Omental fat pad (tissue), 4 donors: ENCODE data around the gene LRRN3. TPM values are rescaled to one million over a fixed set of nuclear protein-coding genes. Genes with fewer than 3 reads are reported as not detected.

Experiments used
- ATAC-seq: fragments of 150-250 bp; one replicate; pipeline ENCODE4 v1.9.1; 2016; ENCODE audit warnings: mild to moderate bottlenecking, moderate library complexity; ENCODE audit not compliant: low FRiP score
- DNase-seq: peaks from one replicate; pipeline ENCODE4 v3.0.0-alpha.2; 2019; ENCODE audit warnings: low spot score
- CTCF ChIP-seq, 3 donors: fragments of 450-650 bp; IDR thresholded peaks; one replicate each; pipeline ENCODE4 v1.5.1; 2016 to 2017; ENCODE audit warnings: antibody characterized with exemption in 3 of 3, mild to moderate bottlenecking in 3 of 3, moderate library complexity in 2 of 3
- total RNA-seq, 4 donors: library from RNA; depleted of rRNA; stranded (reverse); fragments of >200 nt; gene quantifications; one replicate each; pipeline ENCODE4 v1.1.0, GENCODE V29; 2016

The LRRN3 gene
- total RNA-seq, 4 donors from 2014 or later = 1.7 to 5.3 (median 2.7) TPM

DNA sequence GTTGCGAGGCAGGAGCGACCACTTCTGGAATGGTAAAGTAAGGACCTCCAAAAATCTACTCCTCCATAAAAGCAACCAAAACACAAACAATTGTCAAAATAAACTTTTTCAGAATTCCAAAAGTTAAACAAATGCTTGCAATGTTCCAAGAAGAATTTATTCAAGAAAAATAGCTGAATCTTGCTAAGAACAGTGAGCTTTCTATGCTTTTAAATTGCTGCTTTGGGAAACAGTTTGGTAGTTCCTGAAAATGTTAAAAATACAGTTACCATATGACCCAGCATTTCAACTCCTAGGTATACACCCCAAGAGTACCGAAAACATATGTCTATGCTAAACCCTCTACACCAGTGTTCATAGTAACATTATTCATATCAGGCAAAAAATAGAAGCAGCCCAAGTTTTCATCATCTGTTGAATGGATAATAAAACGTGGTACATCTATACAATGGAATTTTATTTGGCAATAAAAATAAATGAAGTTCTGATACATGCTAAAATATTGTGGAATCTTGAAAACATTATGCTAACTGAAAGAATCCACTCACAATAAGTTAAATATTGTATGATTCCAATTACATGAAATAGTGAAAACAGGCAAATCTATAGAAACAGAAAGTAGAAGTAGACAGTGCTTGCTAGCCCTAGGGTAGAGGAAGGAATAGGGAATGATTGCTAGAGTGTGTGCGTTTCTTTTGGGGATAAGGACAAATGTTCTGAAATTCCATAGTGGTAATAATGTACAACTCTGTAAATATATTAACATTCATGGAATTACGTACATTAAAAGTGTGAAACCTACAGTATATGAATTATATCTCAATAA is 57.0 kb downstream of the LRRN3 start:
- DNase-seq (no peak), ATAC-seq (no peak)
- TF ChIP-seq CTCF (IDR thresholded peaks at IDR 0.05) = no peak

DNA sequence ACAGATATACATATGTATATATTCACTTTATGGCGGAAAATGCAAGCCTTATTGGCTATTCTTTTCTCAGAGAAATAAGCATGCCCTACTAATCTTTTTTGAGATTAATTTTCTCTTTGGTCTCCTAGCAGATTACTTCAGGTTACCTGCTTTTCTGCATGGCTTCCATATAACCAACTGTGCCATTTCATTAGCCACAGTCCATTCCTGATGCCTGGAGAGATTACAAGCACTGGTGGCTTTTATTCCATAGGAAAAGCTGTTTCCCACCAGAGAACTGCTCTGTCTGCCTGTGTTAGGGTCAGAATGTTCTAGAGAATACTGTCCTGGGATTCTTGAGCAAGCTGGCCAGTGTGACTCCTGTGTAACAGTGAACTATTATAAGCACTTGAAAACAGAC is 59.8 kb downstream of the LRRN3 start:
- DNase-seq (no peak), ATAC-seq (no peak)
- no peak for TF ChIP-seq CTCF (IDR thresholded peaks at IDR 0.05)

DNA sequence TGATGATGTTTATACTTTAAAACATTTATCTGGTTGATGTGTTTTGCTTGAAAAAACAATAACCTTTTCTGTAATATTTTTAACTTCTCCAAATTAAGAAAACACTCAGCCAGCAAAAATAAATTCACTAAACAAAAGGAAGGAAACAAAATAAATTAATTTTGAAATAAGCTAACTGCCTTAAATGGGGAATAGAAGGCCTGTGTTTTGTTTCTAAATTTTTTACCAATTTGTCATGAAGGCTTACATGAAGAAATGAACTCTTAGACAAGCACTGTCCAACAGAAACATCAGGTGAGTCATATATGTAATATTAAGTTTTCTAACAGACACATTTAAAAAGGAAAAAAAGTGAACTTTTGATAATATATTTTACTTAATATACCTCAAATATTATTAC is 68.5 kb downstream of the LRRN3 start:
- ATAC-seq (no peak), DNase-seq (no peak)
- no peak for TF ChIP-seq CTCF (IDR thresholded peaks at IDR 0.05)

DNA sequence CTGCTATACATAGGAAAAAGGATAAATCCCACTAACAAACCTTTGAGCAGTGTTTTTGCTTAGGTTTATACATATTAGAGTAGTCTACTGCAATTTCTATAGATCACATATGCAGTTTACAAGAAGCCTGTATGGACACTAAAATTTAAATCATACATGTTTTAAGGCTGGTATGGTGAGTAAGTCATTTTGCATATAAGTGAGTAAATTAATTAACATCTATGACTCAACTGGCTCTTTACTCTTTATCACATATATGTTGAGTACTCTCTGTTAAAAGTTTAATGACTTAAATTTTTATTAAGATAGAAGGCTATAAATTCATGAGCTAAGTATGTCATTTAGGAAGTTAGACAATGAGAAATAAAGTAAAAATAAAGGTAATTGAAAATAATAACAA is 69.4 kb downstream of the LRRN3 start:
- no peak for TF ChIP-seq CTCF (IDR thresholded peaks at IDR 0.05)
- no peak for DNase-seq
- no peak for ATAC-seq

DNA sequence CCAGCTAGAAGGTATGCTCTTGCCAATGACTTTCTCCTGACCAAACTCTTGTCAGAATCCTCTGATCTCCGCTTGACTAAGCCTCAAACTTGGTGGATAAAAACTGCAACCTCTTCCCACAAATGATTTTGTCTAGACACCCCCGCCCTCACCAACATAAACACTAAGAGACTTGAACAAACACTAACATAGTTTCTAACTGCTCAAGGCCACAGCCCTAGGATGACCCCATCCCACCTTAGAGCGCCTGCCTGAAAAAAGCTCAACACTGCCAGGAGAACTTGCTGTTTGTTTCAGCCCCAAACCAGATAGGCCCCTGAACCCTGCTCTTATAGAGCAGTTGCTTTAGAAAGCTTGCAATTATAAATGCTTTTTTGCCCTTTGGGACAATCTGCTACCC is 71.8 kb downstream of the LRRN3 start:
- no peak for ATAC-seq
- no peak for TF ChIP-seq CTCF (IDR thresholded peaks at IDR 0.05)
- DNase-seq = no peak

GRCh38 chr7:111164442-111164841 is 73.5 kb downstream of the LRRN3 start:
- ATAC-seq (no peak), DNase-seq (no peak)
- no peak for TF ChIP-seq CTCF (IDR thresholded peaks at IDR 0.05)

DNA sequence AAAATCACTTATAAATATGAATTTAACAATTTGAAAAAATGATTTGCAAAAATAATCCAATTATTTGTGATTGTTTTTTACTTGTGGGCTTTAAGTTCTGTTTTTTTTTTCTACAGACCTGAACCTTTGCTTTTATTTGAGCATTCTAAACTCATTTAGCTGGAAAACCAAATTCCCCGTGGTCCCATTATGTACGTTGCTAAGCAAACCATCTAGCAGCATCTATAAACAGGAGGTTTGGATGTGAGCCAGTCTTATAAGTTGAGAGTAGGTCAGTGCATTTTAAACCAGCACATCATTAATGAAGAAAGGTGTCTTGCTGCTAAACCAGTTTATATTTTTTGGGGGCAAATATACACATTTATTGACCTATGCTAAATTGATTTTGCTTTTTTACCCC is 77.3 kb downstream of the LRRN3 start:
- no peak for TF ChIP-seq CTCF (IDR thresholded peaks at IDR 0.05)
- ATAC-seq (no peak), DNase-seq (no peak)
